GM19467 (cell line): ENCODE measurements around the gene ELMO1.

Experiments used
- ATAC-seq: cut with Tn5 transposase; IDR thresholded peaks from one replicate; pipeline ENCODE4 v1.9.1; 2021; ENCODE audit warnings: mild to moderate bottlenecking, moderate library complexity; ENCODE audit not compliant: unreplicated experiment

The ELMO1 gene

GRCh38 chr7:36870625-36871354 lies 577.9 kb downstream of the ELMO1 start:
- ATAC-seq: no peak

- no peak for ATAC-seq
Measured at GRCh38 chr7:36868727-36869411, 579.8 kb downstream of the ELMO1 start.

GRCh38 chr7:36865019-36865418 lies 583.6 kb downstream of the ELMO1 start:
- no peak for ATAC-seq

- no peak for ATAC-seq
Measured at GRCh38 chr7:36863901-36864701, 584.6 kb downstream of the ELMO1 start.

GRCh38 chr7:36862771-36863261 lies 585.8 kb downstream of the ELMO1 start:
- no peak for ATAC-seq

- ATAC-seq: no peak
Measured at GRCh38 chr7:36861656-36862055, 587.0 kb downstream of the ELMO1 start.

GRCh38 chr7:36860681-36861080 lies 588.0 kb downstream of the ELMO1 start:
- no peak for ATAC-seq

GRCh38 chr7:36855330-36855729 lies 593.3 kb downstream of the ELMO1 start:
- no peak for ATAC-seq

- no peak for ATAC-seq
Measured at GRCh38 chr7:36854652-36855051, 594.0 kb downstream of the ELMO1 start.

- no peak for ATAC-seq
Measured at GRCh38 chr7:36852931-36853330, 595.7 kb downstream of the ELMO1 start.

GRCh38 chr7:36852017-36852416 lies 596.6 kb downstream of the ELMO1 start:
- ATAC-seq: no peak

GRCh38 chr7:36851382-36851781 lies 597.3 kb downstream of the ELMO1 start:
- ATAC-seq: no peak

GRCh38 chr7:36847946-36848345 lies 600.7 kb downstream of the ELMO1 start:
- no peak for ATAC-seq

- ATAC-seq: no peak
Measured at GRCh38 chr7:36844374-36844773, 604.3 kb downstream of the ELMO1 start.

GRCh38 chr7:36840904-36841303 lies 607.8 kb downstream of the ELMO1 start:
- no peak for ATAC-seq

GRCh38 chr7:36838616-36839225 lies 609.9 kb downstream of the ELMO1 start:
- no peak for ATAC-seq

- no peak for ATAC-seq
Measured at GRCh38 chr7:36831049-36831448, 617.6 kb downstream of the ELMO1 start.

GRCh38 chr7:36827726-36828703 lies 620.6 kb downstream of the ELMO1 start:
- no peak for ATAC-seq

- no peak for ATAC-seq
Measured at GRCh38 chr7:36825501-36825900, 623.2 kb downstream of the ELMO1 start.

- no peak for ATAC-seq
Measured at GRCh38 chr7:36823353-36823752, 625.3 kb downstream of the ELMO1 start.
